IMR-90 (cell line): ENCODE results near the gene EMX2. TPM values are rescaled to one million over a fixed set of nuclear protein-coding genes. Genes with fewer than 3 reads are reported as not detected.

ENCODE experiments used
- ATAC-seq: fragments of 200-7000 bp; cut with Tn5 transposase; 2 replicates; pipeline ENCODE4 v1.9.1; 2020; ENCODE audit warnings: low read depth, mild to moderate bottlenecking, moderate library complexity
- BruUV-seq: library from RNA; stranded (reverse); fragments of 400-500 nt; replicated peaks from 2 replicates; lab custom pipeline; 2021; lab: Mats Ljungman, UMichigan
- CTCF ChIA-PET: fragments of 300-600 bp; formaldehyde crosslinking; extraction: SDS; loops from one replicate; lab custom pipeline; 2021; ENCODE audit warnings: antibody characterized with exemption; lab: Yijun Ruan, JAX
- POLR2A ChIA-PET: fragments of 300-600 bp; sonication (Branson Sonifier 250); formaldehyde crosslinking; loops from one replicate; lab custom pipeline; 2022; ENCODE audit warnings: antibody characterized with exemption; ENCODE audit not compliant: unreplicated experiment; lab: Charles Lee
- DNase-seq: peaks from one replicate; pipeline ENCODE4 v3.0.0; 2013
- H2AFZ ChIP-seq: replicated peaks from 2 replicates; pipeline ENCODE3; 2013; ENCODE audit warnings: low read length, mild to moderate bottlenecking; ENCODE audit not compliant: poor library complexity
- H2AK5ac ChIP-seq: 2 replicates; pipeline ENCODE4 v1.6.1; 2013; ENCODE audit warnings: low read depth, low read length, inconsistent platforms
- H2AK9ac ChIP-seq: replicated peaks from 2 replicates; pipeline ENCODE3; 2013; ENCODE audit warnings: mild to moderate bottlenecking, low read depth, low read length, moderate library complexity; ENCODE audit not compliant: poor library complexity
- H2BK120ac ChIP-seq: 2 replicates; pipeline ENCODE4 v1.6.1; 2013; ENCODE audit warnings: low read depth, low read length, inconsistent platforms
- H2BK15ac ChIP-seq: 3 replicates; pipeline ENCODE4 v1.6.1; 2013; ENCODE audit warnings: low read depth, low read length, inconsistent platforms
- H2BK20ac ChIP-seq: 2 replicates; pipeline ENCODE4 v1.6.1; 2013; ENCODE audit warnings: low read depth, mild to moderate bottlenecking, inconsistent platforms, low read length, moderate library complexity
- H2BK5ac ChIP-seq: 2 replicates; pipeline ENCODE4 v1.6.1; 2013; ENCODE audit warnings: mild to moderate bottlenecking, low read depth, low read length, inconsistent platforms; ENCODE audit not compliant: poor library complexity, severe bottlenecking
- H3K14ac ChIP-seq: replicated peaks from 2 replicates; pipeline ENCODE4 v1.6.1; 2013; ENCODE audit warnings: low read depth, low read length, inconsistent platforms
- H3K18ac ChIP-seq: 2 replicates; pipeline ENCODE4 v1.6.1; 2013; ENCODE audit warnings: low read depth, low read length, control low read depth
- H3K23ac ChIP-seq: 2 replicates; pipeline ENCODE4 v1.6.1; 2013; ENCODE audit warnings: low read depth, low read length, inconsistent platforms
- H3K27ac ChIP-seq: 2 replicates; pipeline ENCODE4 v1.5.1; 2013; ENCODE audit warnings: mild to moderate bottlenecking, control low read depth, low read length; ENCODE audit not compliant: insufficient read depth
- H3K27me3 ChIP-seq: 2 replicates; pipeline ENCODE4 v1.6.1; 2013; ENCODE audit warnings: low read length; ENCODE audit not compliant: control insufficient read depth, insufficient read depth
- H3K36me3 ChIP-seq: 2 replicates; pipeline ENCODE4 v1.6.1; 2013; ENCODE audit warnings: low read length, mixed read lengths; ENCODE audit not compliant: control insufficient read depth, insufficient read depth
- H3K4ac ChIP-seq: 2 replicates; pipeline ENCODE4 v1.6.1; 2013; ENCODE audit warnings: low read depth, low read length, inconsistent platforms
- H3K4me1 ChIP-seq: 2 replicates; pipeline ENCODE4 v1.6.1; 2013; ENCODE audit warnings: low read length, mixed read lengths; ENCODE audit not compliant: control insufficient read depth, insufficient read depth
- H3K4me2 ChIP-seq: 2 replicates; pipeline ENCODE4 v1.6.1; 2013; ENCODE audit warnings: low read depth, mild to moderate bottlenecking, control low read depth, low read length, moderate library complexity
- H3K4me3 ChIP-seq: 2 replicates; pipeline ENCODE4 v1.5.1; 2013; ENCODE audit warnings: low read depth, mild to moderate bottlenecking, control low read depth, low read length, moderate library complexity; ENCODE audit not compliant: insufficient read depth
- H3K56ac ChIP-seq: 2 replicates; pipeline ENCODE4 v1.6.1; 2013; ENCODE audit warnings: low read length, inconsistent platforms; ENCODE audit not compliant: insufficient read depth; ENCODE audit errors: extremely low read depth
- H3K79me1 ChIP-seq, 2 experiments: 2 replicates each; pipeline ENCODE4 v1.6.1; 2013; ENCODE audit warnings: low read length in 2 of 2, inconsistent platforms in 1 of 2, low read depth in 1 of 2
- H3K9ac ChIP-seq: 2 replicates; pipeline ENCODE4 v1.6.1; 2013; ENCODE audit warnings: low read depth, low read length, control low read depth
- H3K9me1 ChIP-seq: 2 replicates; pipeline ENCODE4 v1.6.1; 2013; ENCODE audit warnings: low read length, inconsistent platforms; ENCODE audit not compliant: insufficient read depth
- H3K9me3 ChIP-seq: 2 replicates; pipeline ENCODE4 v1.6.1; 2013; ENCODE audit warnings: low read length; ENCODE audit not compliant: control insufficient read depth, insufficient read depth
- H4K20me1 ChIP-seq: 2 replicates; pipeline ENCODE4 v1.6.1; 2013; ENCODE audit warnings: low read length, inconsistent platforms; ENCODE audit not compliant: insufficient read depth
- H4K5ac ChIP-seq: 2 replicates; pipeline ENCODE4 v1.6.1; 2013; ENCODE audit warnings: mild to moderate bottlenecking, low read depth, low read length, control low read depth
- H4K8ac ChIP-seq, 2 experiments: 2 replicates each; pipeline ENCODE4 v1.6.1; 2013; ENCODE audit warnings: low read depth in 2 of 2, low read length in 2 of 2, control low read depth in 1 of 2, inconsistent platforms in 1 of 2
- H4K91ac ChIP-seq: 2 replicates; pipeline ENCODE4 v1.6.1; 2013; ENCODE audit warnings: low read depth, low read length, inconsistent platforms; ENCODE audit not compliant: insufficient read depth
- BHLHE40 ChIP-seq: fragments of 150-350 bp; IDR thresholded peaks from 2 replicates; pipeline ENCODE4 v1.6.1; 2016; ENCODE audit warnings: mild to moderate bottlenecking, low read depth, low read length
- CEBPB ChIP-seq: IDR thresholded peaks from 2 replicates; pipeline ENCODE4 v1.6.1; 2012; ENCODE audit warnings: low read depth, low read length, improper control_type of control experiment
- CHD1 ChIP-seq: IDR thresholded peaks from 2 replicates; pipeline ENCODE4 v1.6.1; 2012; ENCODE audit warnings: low read depth, low read length, improper control_type of control experiment
- POLR2A ChIP-seq: IDR thresholded peaks from 2 replicates; pipeline ENCODE4 v1.6.1; 2012; ENCODE audit warnings: mild to moderate bottlenecking, low read depth, low read length
- SMC3 ChIP-seq: fragments of 150-350 bp; IDR thresholded peaks from 2 replicates; pipeline ENCODE4 v1.6.1; 2016; ENCODE audit warnings: low read depth, mild to moderate bottlenecking, antibody characterized with exemption, low read length, moderate library complexity
- WGBS, 2 experiments: methylation state at CpG; one replicate each; pipeline versions ENCODE4 v1.1.5 to v1.1.7; 2013; ENCODE audit warnings: missing lambda C conversion rate in 2 of 2; ENCODE audit not compliant: insufficient read length in 1 of 2; ENCODE audit errors: extremely low coverage in 2 of 2; 5-methylcytosine and 5-hydroxymethylcytosine counted together
- dilution Hi-C: fragments of 300-500 bp; cut with HindIII; formaldehyde crosslinking; loops from one replicate; pipeline ENCODE4 v1.14.3; 2018; ENCODE audit warnings: low sequenced_read_pairs; ENCODE audit not compliant: unreplicated experiment
- in situ Hi-C: fragments of 300-500 bp; cut with MboI; formaldehyde crosslinking; loops from 3 replicates; pipeline ENCODE4 v1.14.3; 2019; ENCODE audit warnings: low sequenced_read_pairs, inconsistent platforms, mixed read lengths
- intact Hi-C: fragments of 100-400 bp; cut with micrococcal nuclease; formaldehyde crosslinking; loops from 2 replicates; pipeline ENCODE4 v1.10.0; 2022
- polyA plus RNA-seq, 3 experiments: library from polyadenylated mRNA; depleted of rRNA; stranded (reverse); fragments of >200 nt; gene quantifications; 2 replicates each; pipeline ENCODE4 v1.2.3, GENCODE V29; 2012; ENCODE audit warnings: low replicate concordance in 1 of 3
- total RNA-seq: library from RNA; depleted of rRNA; stranded (reverse); fragments of >200 nt; gene quantifications from 2 replicates; pipeline ENCODE4 v1.2.3, GENCODE V29; 2012
- TF ChIP-seq, protein P1 (sequence below): conservative IDR thresholded peaks from 2 replicates; pipeline ENCODE4 v1.5.1; 2012; ENCODE audit warnings: mild to moderate bottlenecking, low read depth, low read length, improper control_type of control experiment
- TF ChIP-seq, protein P2 (sequence below): fragments of 150-350 bp; IDR thresholded peaks from 2 replicates; pipeline ENCODE4 v1.6.1; 2017; ENCODE audit warnings: mild to moderate bottlenecking, antibody characterized with exemption, low read length, low read depth
- TF ChIP-seq, protein P3 (sequence below): fragments of 150-350 bp; IDR thresholded peaks from 2 replicates; pipeline ENCODE4 v1.6.1; 2016; ENCODE audit warnings: low read depth, mild to moderate bottlenecking, low read length, moderate library complexity, borderline replicate concordance

EMX2 gene
- total and polyA plus RNA-seq, 2 of the 4 experiments (the other 2 are of a cell fraction), result not detected

DNA sequence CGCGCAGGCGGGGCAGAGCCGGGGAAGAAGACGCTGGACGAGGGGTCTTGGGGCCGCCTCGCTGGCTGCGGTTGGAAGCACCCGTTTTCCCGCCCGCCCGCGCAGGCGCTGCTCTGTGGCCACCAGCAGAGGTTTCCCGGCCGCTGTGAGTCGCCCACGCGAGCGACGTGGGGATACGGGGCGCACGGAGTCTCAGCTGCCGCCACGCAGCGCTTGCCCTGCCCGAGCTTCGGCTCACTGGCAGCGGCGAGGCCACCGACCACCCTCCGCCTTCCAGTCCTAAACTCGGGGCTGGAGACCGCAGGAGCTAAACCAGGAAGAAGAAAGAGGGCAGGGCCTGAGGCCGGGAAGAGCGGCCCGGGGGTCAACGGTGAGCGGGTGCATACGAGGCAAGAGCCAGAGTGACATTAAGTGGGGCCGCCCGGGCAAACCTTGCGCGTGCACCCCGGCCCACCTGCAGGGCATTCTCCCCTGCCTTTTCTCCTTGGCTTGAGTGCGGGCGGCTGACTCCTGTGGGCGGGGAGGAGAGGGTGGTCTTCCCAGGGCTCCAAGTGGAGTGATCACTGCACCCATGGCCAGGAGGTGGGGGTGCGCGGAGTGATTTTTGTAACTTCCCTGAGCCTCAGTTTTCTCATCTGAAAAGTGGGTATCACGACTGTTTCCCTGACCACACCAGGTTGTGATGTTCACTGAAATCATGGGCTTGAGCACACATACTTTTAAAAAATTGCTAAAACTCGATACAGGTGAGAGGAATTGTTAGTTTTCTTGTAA is 7.1 kb upstream of the EMX2 start:
- Histone ChIP-seq H2AFZ (no peak overlapping the region), H3K9me3 (no peaks in the 10 kb centered on the region), H2BK5ac (no peak overlapping the region), H4K20me1 (no peaks in the 10 kb centered on the region), H3K27me3 (peaks cover 87% of the 10 kb centered on the region), H3K23ac (no peak overlapping the region), H3K9me1 (no peaks in the 10 kb centered on the region), H4K5ac (no peak overlapping the region), H3K4ac (no peak overlapping the region), H4K8ac (no peak overlapping the region), H3K79me1 (no peaks in the 10 kb centered on the region), H4K91ac (no peak overlapping the region), H2BK15ac (no peak overlapping the region), H3K27ac (no peak overlapping the region), H2AK9ac (no peak overlapping the region), H2BK120ac (no peak overlapping the region), H3K4me3 (no peak overlapping the region), H2AK5ac (no peak overlapping the region), H3K36me3 (no peaks in the 10 kb centered on the region), H2BK20ac (no peak overlapping the region), H3K56ac (no peak overlapping the region), H3K4me2 (no peak overlapping the region; the same call in 1 of the 2 replicates), H3K18ac (no peak overlapping the region), H3K9ac (no peak overlapping the region), H3K4me1 (no peaks in the 10 kb centered on the region), H3K14ac (no peak overlapping the region)
- CTCF ChIA-PET, result no interaction called here
- DNase-seq (no peak), ATAC-seq (no peak)
- TF ChIP-seq POLR2A, result no peak
- TF ChIP-seq, protein P1, sequence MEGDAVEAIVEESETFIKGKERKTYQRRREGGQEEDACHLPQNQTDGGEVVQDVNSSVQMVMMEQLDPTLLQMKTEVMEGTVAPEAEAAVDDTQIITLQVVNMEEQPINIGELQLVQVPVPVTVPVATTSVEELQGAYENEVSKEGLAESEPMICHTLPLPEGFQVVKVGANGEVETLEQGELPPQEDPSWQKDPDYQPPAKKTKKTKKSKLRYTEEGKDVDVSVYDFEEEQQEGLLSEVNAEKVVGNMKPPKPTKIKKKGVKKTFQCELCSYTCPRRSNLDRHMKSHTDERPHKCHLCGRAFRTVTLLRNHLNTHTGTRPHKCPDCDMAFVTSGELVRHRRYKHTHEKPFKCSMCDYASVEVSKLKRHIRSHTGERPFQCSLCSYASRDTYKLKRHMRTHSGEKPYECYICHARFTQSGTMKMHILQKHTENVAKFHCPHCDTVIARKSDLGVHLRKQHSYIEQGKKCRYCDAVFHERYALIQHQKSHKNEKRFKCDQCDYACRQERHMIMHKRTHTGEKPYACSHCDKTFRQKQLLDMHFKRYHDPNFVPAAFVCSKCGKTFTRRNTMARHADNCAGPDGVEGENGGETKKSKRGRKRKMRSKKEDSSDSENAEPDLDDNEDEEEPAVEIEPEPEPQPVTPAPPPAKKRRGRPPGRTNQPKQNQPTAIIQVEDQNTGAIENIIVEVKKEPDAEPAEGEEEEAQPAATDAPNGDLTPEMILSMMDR, result no peak
- no peak for TF ChIP-seq CEBPB
- TF ChIP-seq, protein P2, sequence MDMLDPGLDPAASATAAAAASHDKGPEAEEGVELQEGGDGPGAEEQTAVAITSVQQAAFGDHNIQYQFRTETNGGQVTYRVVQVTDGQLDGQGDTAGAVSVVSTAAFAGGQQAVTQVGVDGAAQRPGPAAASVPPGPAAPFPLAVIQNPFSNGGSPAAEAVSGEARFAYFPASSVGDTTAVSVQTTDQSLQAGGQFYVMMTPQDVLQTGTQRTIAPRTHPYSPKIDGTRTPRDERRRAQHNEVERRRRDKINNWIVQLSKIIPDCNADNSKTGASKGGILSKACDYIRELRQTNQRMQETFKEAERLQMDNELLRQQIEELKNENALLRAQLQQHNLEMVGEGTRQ, result no peak
- TF ChIP-seq BHLHE40, result no peak
- no peak for TF ChIP-seq CHD1
- TF ChIP-seq, protein P3, sequence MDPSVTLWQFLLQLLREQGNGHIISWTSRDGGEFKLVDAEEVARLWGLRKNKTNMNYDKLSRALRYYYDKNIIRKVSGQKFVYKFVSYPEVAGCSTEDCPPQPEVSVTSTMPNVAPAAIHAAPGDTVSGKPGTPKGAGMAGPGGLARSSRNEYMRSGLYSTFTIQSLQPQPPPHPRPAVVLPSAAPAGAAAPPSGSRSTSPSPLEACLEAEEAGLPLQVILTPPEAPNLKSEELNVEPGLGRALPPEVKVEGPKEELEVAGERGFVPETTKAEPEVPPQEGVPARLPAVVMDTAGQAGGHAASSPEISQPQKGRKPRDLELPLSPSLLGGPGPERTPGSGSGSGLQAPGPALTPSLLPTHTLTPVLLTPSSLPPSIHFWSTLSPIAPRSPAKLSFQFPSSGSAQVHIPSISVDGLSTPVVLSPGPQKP, result no peak
- no peak for TF ChIP-seq SMC3
- in situ Hi-C loops, result no loop called here
- dilution Hi-C loops, result no loop called here
- BruUV-seq, result no TSS peak
- POLR2A ChIA-PET, result no interaction called here
- WGBS, 2 experiments, result 2% methylated on average over 30 of the region's 54 CpGs; no CpG with 5 or more reads in 1 of the 2 experiments
- intact Hi-C loops, result loop anchor here (2.0 to 10.0 kb wide), 2 partner anchors 509 to 923 kb away; partner anchors contain the start of gene RAB11FIP2
